ENCODE results near the gene LARP6.
"Not testable (repeated sequence)": the region's sequence is repeated elsewhere in the genome, so short reads cannot be mapped to it uniquely, and the experiment has no call there.

Gene LARP6

GRCh38 chr15:70853973-70854665 is at the start of gene LARP6:
Gene LARP6 (minus strand): TSS chr15:70854157. CDS start chr15:70854088, 69 bp downstream.
- DNase-seq: peak; percentile 19

- DNase-seq: no peak
These were observed 48.1 kb upstream of the LARP6 start for GRCh38 chr15:70902107-70902506.

- DNase-seq: no peak
These were observed 39.1 kb upstream of the LARP6 start for GRCh38 chr15:70892912-70893560.

- DNase-seq: peak; percentile 94
These were observed 38.3 kb upstream of the LARP6 start, which contains the start of the genes LRRC49 and THAP10 for GRCh38 chr15:70892002-70892911. Gene LRRC49 (plus strand): TSS chr15:70892826. CDS start chr15:70892895, 69 bp downstream. Gene THAP10 (minus strand): TSS chr15:70892433. CDS start chr15:70892272, 161 bp downstream.

- DNase-seq: no peak
These were observed 28.4 kb upstream of the LARP6 start for GRCh38 chr15:70882361-70882760.

- no peak for DNase-seq
These were observed 26.8 kb upstream of the LARP6 start for GRCh38 chr15:70880781-70881180.

GRCh38 chr15:70879401-70879800 is 25.4 kb upstream of the LARP6 start:
- DNase-seq: no peak

GRCh38 chr15:70876683-70877082 is 22.7 kb upstream of the LARP6 start:
- no peak for DNase-seq

- DNase-seq: no peak
These were observed 22.1 kb upstream of the LARP6 start for GRCh38 chr15:70876011-70876410.

GRCh38 chr15:70875001-70875782 is 21.2 kb upstream of the LARP6 start:
- no peak for DNase-seq

GRCh38 chr15:70873232-70874054 is 19.5 kb upstream of the LARP6 start:
- DNase-seq: no peak

GRCh38 chr15:70871490-70871889 is 17.5 kb upstream of the LARP6 start:
- DNase-seq: not testable (repeated sequence)

GRCh38 chr15:70870051-70870450 is 16.1 kb upstream of the LARP6 start:
- no peak for DNase-seq

- DNase-seq: no peak
These were observed 15.4 kb upstream of the LARP6 start for GRCh38 chr15:70869346-70869745.

- no peak for DNase-seq
These were observed 14.0 kb upstream of the LARP6 start for GRCh38 chr15:70867911-70868467.

- DNase-seq: no peak
These were observed 13.2 kb upstream of the LARP6 start for GRCh38 chr15:70866982-70867641.

- DNase-seq: peak; percentile 6
These were observed 9.7 kb upstream of the LARP6 start for GRCh38 chr15:70863450-70864218.

- DNase-seq: no peak
These were observed 6.0 kb upstream of the LARP6 start for GRCh38 chr15:70859998-70860397.

GRCh38 chr15:70859322-70859908 is 5.5 kb upstream of the LARP6 start:
- no peak for DNase-seq

All from NCI-H526 treated with DMSO at 0.1 percent for 48 hours (cell line).